GM21381 (cell line): Measurements from ENCODE around the gene SH3GL3.

Experiments used
- ATAC-seq: cut with Tn5 transposase; IDR thresholded peaks from one replicate; pipeline ENCODE4 v1.9.1; 2021; ENCODE audit warnings: mild to moderate bottlenecking, moderate library complexity; ENCODE audit not compliant: unreplicated experiment

SH3GL3 gene

DNA sequence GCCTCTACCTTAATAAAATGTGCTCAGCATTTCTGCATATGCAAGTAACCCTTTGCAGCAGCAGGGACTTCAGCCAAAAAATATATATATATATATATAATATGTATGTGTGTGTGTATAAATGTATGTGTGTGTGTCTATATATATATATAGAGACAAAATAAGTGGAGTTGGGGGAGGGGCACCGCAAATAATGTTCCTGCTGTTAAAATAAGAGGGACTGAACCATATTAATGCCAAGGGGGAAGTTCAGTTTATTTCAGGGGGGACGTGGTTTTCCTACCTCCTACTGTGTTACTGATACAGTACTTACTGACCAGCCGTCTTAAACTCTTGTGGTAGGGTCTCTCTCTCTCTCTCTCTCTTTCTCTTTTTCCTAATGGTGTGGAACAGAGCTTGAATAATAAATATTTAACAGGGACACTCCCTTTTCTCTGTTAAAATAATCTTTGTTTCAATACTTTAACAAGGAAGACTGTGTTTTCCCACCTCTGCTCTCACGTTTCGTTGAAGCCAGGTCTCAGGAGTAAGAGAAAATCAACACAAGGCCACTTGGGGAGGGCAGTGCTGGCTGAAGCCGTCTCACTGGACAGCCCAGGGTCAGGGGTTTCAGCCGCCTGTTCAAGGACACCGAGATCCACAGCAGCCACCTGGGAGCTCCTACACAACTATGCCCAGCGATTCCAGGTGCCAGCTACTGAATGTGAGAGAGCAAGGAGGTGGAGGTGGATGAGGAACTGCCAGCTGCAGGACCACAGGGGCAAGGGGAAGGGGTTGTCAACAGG, 164.0 kb downstream of the SH3GL3 start:
- no peak for ATAC-seq

DNA sequence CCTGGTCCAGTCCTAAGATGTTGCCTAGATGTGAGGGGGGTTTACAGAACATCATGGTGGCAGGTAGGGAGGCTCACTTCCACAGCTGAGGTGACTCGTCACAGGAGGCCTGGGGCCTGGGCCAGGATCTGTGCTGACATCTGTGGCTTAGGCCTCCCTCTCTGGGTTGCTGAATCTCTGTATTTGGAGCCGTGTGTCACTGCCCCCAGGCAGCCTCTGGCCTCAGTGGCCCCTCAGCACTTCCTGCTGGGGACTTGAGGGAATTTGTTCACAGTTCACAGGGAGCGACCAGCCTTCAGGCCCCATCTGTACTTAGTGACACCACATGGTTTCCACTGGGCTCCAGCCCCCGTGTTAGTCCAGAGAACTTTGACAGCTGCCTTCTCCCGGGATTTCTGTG, 165.1 kb downstream of the SH3GL3 start:
- ATAC-seq = no peak

DNA sequence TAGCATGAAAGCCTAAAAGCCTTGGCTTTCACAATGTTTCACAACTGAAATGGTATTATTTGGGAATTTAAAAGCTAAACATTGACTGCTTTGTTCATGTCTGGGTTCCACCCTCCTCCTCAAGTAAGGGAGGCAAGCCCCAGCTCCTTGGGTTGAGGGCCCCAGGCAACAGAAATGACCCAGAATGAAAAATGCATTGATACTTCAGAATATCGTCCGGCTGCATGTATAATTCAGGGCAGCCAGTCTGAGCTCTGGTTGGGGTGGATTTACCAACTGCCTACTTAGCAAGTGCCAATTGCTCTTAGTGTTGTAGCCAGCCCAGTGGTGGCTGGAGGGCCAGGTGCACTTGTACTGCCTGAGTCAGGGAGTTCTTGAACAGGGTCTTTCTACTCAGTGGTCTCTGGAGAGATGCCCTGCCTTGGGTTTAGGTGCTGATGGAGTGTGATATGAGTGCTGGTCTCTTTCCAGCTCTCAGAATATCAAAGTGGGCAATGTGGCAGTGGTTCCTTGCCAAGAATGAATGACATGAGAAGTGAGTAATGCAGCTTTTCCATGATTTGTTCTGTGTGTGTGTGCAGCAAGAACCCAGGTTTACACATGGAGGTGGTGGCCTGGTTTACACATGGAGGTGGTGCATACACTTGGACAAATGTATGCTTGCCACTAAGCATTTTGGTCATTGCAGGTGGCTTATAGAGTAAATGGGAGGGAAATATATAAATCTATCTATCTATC, 165.9 kb downstream of the SH3GL3 start:
- no peak for ATAC-seq

GRCh38 chr15:83613714-83614113, 166.6 kb downstream of the SH3GL3 start:
- ATAC-seq = no peak

DNA sequence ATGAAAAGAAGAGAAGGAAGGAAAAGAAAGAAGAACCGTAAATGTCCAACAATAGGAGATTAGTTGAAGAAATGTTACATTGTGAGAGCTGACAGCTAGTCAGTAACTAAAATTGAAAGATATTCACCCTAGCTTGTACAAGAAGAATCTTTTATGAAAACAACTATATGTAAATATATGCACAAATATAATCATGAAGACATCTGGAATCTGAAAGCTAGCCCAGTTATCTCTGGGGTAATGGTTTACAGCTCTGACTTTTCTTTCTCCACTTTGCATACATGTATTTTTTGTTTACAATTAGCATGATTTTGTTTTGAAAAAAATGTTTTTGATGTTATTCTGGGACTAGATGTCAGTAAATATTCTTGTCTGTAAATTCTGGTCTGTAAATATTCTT, 169.7 kb downstream of the SH3GL3 start:
- ATAC-seq = no peak

- ATAC-seq = no peak
Measured at GRCh38 chr15:83626171-83626802, 179.1 kb downstream of the SH3GL3 start.

DNA sequence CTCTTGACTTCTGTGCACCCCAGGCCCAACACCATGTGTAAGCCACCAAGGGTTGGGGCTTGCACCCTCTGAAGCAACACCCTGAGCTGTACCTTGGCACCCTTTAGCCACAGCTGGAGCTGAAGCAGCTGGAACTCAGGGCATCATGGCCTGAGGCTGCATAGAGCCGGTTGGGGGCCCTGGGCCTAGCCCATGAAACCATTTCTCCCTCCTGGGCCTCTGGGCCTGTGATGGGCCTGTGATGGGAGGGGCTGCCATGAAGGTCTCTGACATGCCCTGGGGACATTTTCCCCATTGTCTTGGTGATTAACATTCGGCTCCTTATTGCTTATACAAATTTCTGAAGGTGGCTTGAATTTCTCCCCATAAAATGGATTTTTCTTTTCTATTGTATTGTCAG, 184.4 kb downstream of the SH3GL3 start:
- ATAC-seq = no peak

- ATAC-seq = no peak
Measured at GRCh38 chr15:83643201-83643600, 196.1 kb downstream of the SH3GL3 start.

DNA sequence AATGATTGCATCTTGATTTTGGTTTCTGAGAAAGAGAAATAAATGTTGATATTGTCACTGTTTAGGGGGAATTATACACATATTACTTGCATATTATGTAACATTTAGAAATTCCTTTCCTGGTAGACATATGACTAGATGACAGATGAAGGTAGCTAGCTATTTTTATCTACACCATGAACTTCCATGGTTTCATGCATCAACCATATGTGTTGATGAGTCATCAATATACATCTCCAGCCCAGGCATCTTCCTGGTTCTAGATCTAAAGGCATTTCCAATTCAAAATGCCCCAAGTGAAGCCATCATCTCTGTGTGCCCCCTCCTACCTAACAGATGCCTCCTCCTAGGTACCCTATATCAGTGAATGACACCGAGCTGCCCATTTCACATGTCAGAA, 197.3 kb downstream of the SH3GL3 start:
- ATAC-seq = no peak

GRCh38 chr15:83650831-83651230, 203.7 kb downstream of the SH3GL3 start:
- no peak for ATAC-seq

GRCh38 chr15:83651541-83651940, 204.4 kb downstream of the SH3GL3 start:
- ATAC-seq = no peak

DNA sequence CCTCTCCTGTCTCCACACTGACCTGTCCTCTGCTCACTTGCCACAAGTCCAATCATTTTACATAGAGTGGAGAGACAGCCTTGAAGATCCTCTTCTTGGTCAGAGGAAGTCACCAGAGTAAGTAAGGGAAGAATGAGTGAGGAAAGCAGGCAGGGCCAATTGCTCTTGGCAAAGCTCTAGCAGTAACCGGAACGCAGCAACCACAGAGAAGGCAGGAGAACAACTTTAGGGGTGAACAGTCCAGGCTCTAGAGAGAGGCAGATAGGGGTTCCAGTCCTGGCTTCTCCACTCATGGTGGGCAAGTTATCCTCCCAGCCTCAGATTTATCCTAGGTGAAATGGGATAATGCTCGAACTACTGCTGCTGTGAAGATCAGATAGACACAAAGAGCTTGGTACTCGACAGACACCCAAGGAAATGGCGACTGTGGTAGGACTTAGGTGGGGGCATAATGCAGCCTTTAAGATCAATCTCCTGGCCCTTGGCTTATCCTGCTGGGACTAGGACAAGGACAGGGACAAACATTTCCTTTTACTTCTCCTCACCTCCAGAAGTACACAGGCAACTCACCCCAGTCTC, 205.6 kb downstream of the SH3GL3 start:
- ATAC-seq = no peak

DNA sequence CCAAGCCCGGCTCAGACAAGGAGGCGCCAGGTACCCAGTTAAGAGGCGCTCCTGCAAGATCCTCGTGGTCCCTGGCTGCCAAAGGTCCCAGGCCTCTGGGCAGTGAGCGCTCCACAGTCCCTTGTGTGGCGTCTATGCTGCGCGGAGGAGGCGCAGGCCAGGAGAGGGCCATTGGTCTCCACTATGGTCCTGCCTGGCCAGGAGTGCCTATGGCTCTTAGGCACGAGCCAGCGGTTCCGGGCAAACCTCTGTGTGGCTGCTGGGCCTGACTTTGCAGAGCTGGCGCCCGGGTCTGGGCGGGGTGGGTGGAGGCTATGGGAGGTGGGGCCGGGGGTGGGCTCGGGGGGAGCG, 206.1 kb downstream of the SH3GL3 start:
- ATAC-seq = no peak

DNA sequence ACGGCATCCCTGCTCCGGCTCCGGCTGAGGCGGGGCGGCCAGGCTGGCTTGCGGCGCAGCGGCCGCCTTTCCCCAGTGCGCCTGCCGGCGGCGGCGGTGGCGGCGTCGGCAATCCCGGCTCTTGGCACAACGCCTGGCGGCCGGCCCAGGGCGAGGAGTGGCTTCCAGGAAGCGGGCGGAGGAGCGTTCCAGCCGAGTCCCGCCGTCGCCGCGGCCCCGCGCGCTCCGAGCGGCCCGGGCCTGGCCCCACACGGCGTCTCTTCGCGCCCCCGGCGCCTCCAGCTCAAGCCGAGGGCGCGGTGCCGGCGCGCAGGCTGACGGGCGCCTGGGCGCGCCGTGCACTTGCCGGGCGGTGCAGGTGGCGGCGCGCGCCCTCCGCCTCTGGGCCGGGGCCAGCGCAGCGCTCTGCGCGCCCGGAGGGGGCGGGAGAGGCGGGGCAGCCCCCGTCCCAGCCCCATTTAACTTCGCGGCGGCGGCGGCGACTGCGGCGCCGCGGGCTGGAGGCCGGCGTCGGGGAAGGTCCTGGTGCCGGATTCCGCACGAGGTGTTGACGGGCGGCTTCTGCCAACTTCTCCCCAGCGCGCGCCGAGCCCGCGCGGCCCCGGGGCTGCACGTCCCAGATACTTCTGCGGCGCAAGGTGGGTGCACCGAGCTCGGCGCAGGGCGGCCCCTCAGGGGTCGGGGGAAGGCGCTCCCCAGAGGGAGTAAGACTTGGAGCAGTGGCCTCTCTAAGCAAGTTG, 206.7 kb downstream of the SH3GL3 start, which contains the start of gene ADAMTSL3:
Gene ADAMTSL3 (plus strand): TSS at position 485 of the 740 bp plus-strand sequence. CDS start 1,639 bp downstream, outside the sequence.
- no peak for ATAC-seq

GRCh38 chr15:83654379-83655236, 207.5 kb downstream of the SH3GL3 start:
- no peak for ATAC-seq

DNA sequence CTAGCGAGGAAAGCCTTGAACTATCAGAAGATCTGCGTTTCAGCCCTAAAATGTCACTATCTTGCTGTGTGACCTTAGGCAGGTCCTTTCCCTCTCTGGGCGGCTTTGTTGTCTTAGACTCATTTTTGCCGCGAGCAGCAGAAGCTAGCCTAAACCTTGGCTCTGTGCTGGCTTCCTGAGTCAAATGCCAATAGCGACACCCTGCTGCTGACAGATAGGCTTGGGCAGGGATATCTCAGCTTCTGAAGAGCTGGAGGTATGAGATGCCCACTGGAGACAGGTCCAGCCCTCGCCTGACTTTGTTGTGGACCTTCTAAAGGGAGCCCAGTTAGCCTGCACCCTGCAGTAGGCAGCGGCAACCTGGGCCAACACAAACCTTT, 208.1 kb downstream of the SH3GL3 start:
- ATAC-seq = no peak

GRCh38 chr15:83656192-83656591, 209.1 kb downstream of the SH3GL3 start:
- no peak for ATAC-seq

DNA sequence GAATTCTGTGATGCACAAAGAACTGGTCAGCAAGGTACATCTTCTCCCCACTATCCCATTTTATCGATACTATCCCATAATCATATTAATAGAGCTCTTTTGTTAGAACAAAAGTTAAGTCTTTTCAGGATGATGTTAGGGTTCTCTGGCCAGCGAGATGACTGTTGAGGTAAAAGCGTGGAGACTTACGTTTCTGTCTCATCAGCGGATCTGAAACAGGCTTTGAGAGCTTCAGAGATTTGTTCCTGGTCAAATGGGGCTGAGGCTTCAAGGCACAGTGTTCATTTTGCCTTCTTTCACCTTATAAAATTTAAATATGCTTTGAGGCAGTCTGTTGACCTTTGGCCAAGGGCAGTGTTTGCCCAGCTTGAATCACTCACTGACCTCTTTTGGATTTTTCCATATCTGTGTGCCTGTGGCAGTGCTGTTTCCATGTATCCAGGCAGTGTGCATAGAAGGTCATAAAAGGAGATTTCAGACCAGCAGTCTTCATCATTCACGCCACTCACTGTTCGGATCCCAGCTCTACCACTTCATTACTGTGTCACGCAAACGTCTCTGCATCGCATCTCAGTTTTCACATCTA, 209.9 kb downstream of the SH3GL3 start:
- ATAC-seq = no peak

GRCh38 chr15:83657549-83657948, 210.4 kb downstream of the SH3GL3 start:
- ATAC-seq = no peak
